Fibroblast of lung (primary cell): Measurements from ENCODE around the gene BAZ2B. TPM values are rescaled to one million over a fixed set of nuclear protein-coding genes. Genes with fewer than 3 reads are reported as not detected.

ENCODE experiments used
- DNase-seq, 2 donors: peaks; one replicate each; pipeline versions ENCODE4 v3.0.0 to v3.0.0-alpha.2; 2010; ENCODE audit warnings: low read depth in 2 of 2
- H2AFZ ChIP-seq: 2 replicates; pipeline ENCODE4 v1.5.1; 2012; ENCODE audit warnings: low read length, control low read depth, inconsistent platforms
- H3K27ac ChIP-seq: 2 replicates; pipeline ENCODE4 v1.5.1; 2011; ENCODE audit warnings: low read length, control low read depth; ENCODE audit not compliant: insufficient read depth
- H3K27me3 ChIP-seq: 2 replicates; pipeline ENCODE4 v1.5.1; 2011; ENCODE audit warnings: mild to moderate bottlenecking, low read length; ENCODE audit not compliant: control insufficient read depth, insufficient read depth
- H3K36me3 ChIP-seq: 2 replicates; pipeline ENCODE4 v1.5.1; 2011; ENCODE audit warnings: low read length; ENCODE audit not compliant: control insufficient read depth, insufficient read depth
- H3K4me1 ChIP-seq: 2 replicates; pipeline ENCODE4 v1.5.1; 2011; ENCODE audit warnings: low read length; ENCODE audit not compliant: control insufficient read depth, insufficient read depth; ENCODE audit errors: extremely low read depth
- H3K4me2 ChIP-seq: 2 replicates; pipeline ENCODE4 v1.5.1; 2011; ENCODE audit warnings: low read length, control low read depth; ENCODE audit not compliant: insufficient read depth; ENCODE audit errors: extremely low read depth
- H3K4me3 ChIP-seq, 4 experiments: fragments of 200-600 bp in 1 of 4; sonication (generic) in 1 of 4; replicated peaks in 1 of 4; 2 replicates each; pipeline ENCODE4 v1.5.1; 2011 to 2016; ENCODE audit warnings: low read length in 4 of 4, low read depth in 3 of 4, mild to moderate bottlenecking in 3 of 4, control low read depth in 2 of 4, inconsistent platforms in 1 of 4, mixed read lengths in 1 of 4; ENCODE audit not compliant: insufficient read depth in 1 of 4; ENCODE audit errors: control extremely low read depth in 1 of 4
- H3K79me2 ChIP-seq: 2 replicates; pipeline ENCODE4 v1.5.1; 2012; ENCODE audit warnings: mild to moderate bottlenecking, low read length, inconsistent platforms; ENCODE audit not compliant: control insufficient read depth, insufficient read depth
- H3K9ac ChIP-seq: 2 replicates; pipeline ENCODE4 v1.5.1; 2011; ENCODE audit warnings: mild to moderate bottlenecking, low read length, control low read depth; ENCODE audit not compliant: insufficient read depth
- H3K9me3 ChIP-seq: 2 replicates; pipeline ENCODE4 v1.5.1; 2012; ENCODE audit warnings: low read depth, low read length; ENCODE audit not compliant: control insufficient read depth, insufficient read depth
- H4K20me1 ChIP-seq: 2 replicates; pipeline ENCODE4 v1.5.1; 2011; ENCODE audit warnings: low read length; ENCODE audit not compliant: control insufficient read depth, insufficient read depth; ENCODE audit errors: extremely low read depth
- CTCF ChIP-seq, 2 donors: IDR thresholded peaks in 1 of 2; conservative IDR thresholded peaks in 1 of 2; 1 replicate in 1 of 2; 2 replicates in 1 of 2; pipeline ENCODE4 v1.5.1; 2011 to 2012; ENCODE audit warnings: low read length in 2 of 2, control low read depth in 1 of 2, inconsistent platforms in 1 of 2, low read depth in 1 of 2, mild to moderate bottlenecking in 1 of 2
- EZH2 ChIP-seq: IDR thresholded peaks from 2 replicates; pipeline ENCODE4 v1.5.1; 2012; ENCODE audit warnings: low read length, control low read depth, mild to moderate bottlenecking; ENCODE audit errors: missing control alignments
- polyA plus RNA-seq, 2 donors: library from polyadenylated mRNA; depleted of rRNA in 1 of 2; stranded (reverse) in 1 of 2; unstranded in 1 of 2; fragments of >200 nt; gene quantifications; 2 replicates each; pipeline ENCODE4 v1.2.1, GENCODE V29; 2011 to 2012; ENCODE audit warnings: missing spikeins in 1 of 2
- total RNA-seq: library from RNA; depleted of rRNA; stranded (reverse); fragments of >200 nt; gene quantifications from 2 replicates; pipeline ENCODE4 v1.2.1, GENCODE V29; 2014

Gene BAZ2B
- total and polyA plus RNA-seq, 2 donors (not counting 1 experiment from before 2014, with no cell fraction given) = 28.0 to 61.8 TPM

DNA sequence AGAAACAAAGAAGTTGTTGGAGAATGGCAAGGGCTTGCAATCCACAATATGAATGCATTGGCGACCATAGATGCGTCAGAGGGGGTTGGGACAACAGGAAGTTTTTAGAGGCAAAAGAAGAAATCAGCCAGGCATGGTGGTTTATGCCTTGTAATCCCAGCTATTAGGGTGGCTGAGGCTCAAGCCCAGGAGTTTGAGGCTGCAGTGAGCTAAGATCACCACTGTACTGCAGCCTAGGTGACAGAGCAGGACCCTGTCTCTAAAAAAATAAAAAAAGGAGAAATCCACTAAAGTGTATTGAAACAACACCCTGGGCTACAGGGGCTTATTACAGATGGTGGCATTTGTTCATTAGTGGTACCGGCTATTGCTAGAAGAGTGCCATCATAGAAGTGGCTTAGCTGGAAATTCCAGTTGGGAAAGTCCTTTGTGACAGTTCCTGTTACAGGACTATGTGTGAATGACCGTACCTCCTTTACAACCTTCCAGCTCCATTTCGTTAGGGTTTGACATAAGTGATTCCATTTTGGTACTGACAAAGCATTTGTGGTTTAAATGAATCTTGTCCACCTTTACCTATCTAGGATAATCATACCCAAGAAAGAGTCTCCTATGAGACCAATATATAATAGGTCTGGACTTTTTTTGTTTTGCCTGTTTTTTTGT lies 319.2 kb downstream of the BAZ2B start:
- Histone ChIP-seq H3K36me3 (no peaks in the 10 kb centered on the region), H3K4me1 (no peaks in the 10 kb centered on the region), H3K27ac (no peak overlapping the region), H2AFZ (no peak overlapping the region), H3K79me2 (no peaks in the 10 kb centered on the region), H4K20me1 (no peaks in the 10 kb centered on the region), H3K9me3 (no peaks in the 10 kb centered on the region), H3K4me2 (no peak overlapping the region), H3K9ac (no peak overlapping the region), H3K27me3 (no peaks in the 10 kb centered on the region), H3K4me3 (no peak overlapping the region)
- TF ChIP-seq EZH2 (no peak), CTCF (conservative IDR thresholded peaks at IDR 0.05 in 1 of 2, IDR thresholded peaks at IDR 0.05 in 1 of 2; ENCODE audit: low read depth in 1 of 2, low read length in 2 of 2) (no peak)
- no peak for DNase-seq

DNA sequence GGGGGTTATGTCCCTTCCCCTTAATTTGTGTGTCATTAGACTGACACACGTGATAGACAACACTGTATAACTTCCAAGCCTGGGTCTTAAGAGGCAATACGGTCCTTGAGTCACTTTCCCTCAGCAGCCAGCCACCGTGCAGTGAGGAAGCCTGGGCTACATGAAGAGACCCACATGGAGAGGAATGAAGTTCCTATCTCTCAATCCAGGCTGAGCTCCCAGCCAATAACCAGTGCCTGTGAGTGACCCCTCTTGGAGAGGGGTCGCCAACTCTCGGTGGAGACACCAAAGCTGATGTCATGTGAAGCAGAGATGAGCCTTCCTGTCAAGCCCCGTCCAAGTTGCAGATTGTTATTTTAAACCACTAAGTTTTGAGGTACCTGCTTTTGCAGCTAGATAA lies 324.2 kb downstream of the BAZ2B start:
- Histone ChIP-seq H3K9ac (no peak overlapping the region), H3K9me3 (no peaks in the 10 kb centered on the region), H3K27me3 (no peaks in the 10 kb centered on the region), H3K4me1 (peaks cover 5% of the 10 kb centered on the region), H4K20me1 (no peaks in the 10 kb centered on the region), H3K4me3 (no peak overlapping the region), H3K79me2 (no peaks in the 10 kb centered on the region), H3K36me3 (no peaks in the 10 kb centered on the region), H3K4me2 (no peak overlapping the region), H3K27ac (no peak overlapping the region), H2AFZ (no peak overlapping the region)
- no peak for DNase-seq
- TF ChIP-seq EZH2 (no peak), CTCF (conservative IDR thresholded peaks at IDR 0.05 in 1 of 2, IDR thresholded peaks at IDR 0.05 in 1 of 2; ENCODE audit: low read depth in 1 of 2, low read length in 2 of 2) (no peak)

- no peaks in the 10 kb centered on the region for H3K79me2 ChIP-seq
- no peak overlapping the region for H3K4me3 ChIP-seq
- H3K9me3 ChIP-seq = no peaks in the 10 kb centered on the region
- H3K27ac ChIP-seq = no peak overlapping the region
- H3K36me3 ChIP-seq = no peaks in the 10 kb centered on the region
- no peaks in the 10 kb centered on the region for H3K27me3 ChIP-seq
- peak in 1 of 2 donors; percentile 26 for TF ChIP-seq CTCF (conservative IDR thresholded peaks at IDR 0.05 in 1 of 2, IDR thresholded peaks at IDR 0.05 in 1 of 2; ENCODE audit: low read depth in 1 of 2, low read length in 2 of 2)
- no peak for TF ChIP-seq EZH2
- DNase-seq = peak; percentile 66 to 98
- peaks cover 5% of the 10 kb centered on the region for H3K4me1 ChIP-seq
- peak overlapping the region; percentile 24 for H2AFZ ChIP-seq
- H3K4me2 ChIP-seq = peak overlapping the region; percentile 19
- H3K9ac ChIP-seq = no peak overlapping the region
- no peaks in the 10 kb centered on the region for H4K20me1 ChIP-seq
Observed at GRCh38 chr2:159290289-159290907, 325.9 kb downstream of the BAZ2B start.
